PC-3 (cell line): Measurements from ENCODE around the gene RETREG1. TPM values are rescaled to one million over a fixed set of nuclear protein-coding genes. Genes with fewer than 3 reads are reported as not detected.
A peak's percentile ranks its signal among the peaks of the same experiment; 100 is the strongest.

ENCODE experiments used
- ATAC-seq: fragments of 200-7000 bp; cut with Tn5 transposase; 2 replicates; pipeline ENCODE4 v1.9.1; 2020; ENCODE audit warnings: mild to moderate bottlenecking, moderate library complexity
- BruUV-seq: library from RNA; stranded (reverse); fragments of 400-500 nt; replicated peaks from 2 replicates; lab custom pipeline; 2021; lab: Mats Ljungman, UMichigan
- CTCF ChIA-PET: fragments of 300-600 bp; sonication (Branson Sonifier 250); formaldehyde crosslinking; loops from one replicate; lab custom pipeline; 2022; ENCODE audit warnings: antibody characterized with exemption; lab: Charles Lee
- POLR2A ChIA-PET: fragments of 300-600 bp; sonication (Branson Sonifier 250); formaldehyde crosslinking; loops from one replicate; lab custom pipeline; 2022; ENCODE audit warnings: antibody characterized with exemption; ENCODE audit not compliant: unreplicated experiment; lab: Charles Lee
- DNase-seq: peaks from one replicate; pipeline ENCODE4 v3.0.0-alpha.2; 2015
- H2AFZ ChIP-seq: fragments of 300-600 bp; sonication (generic); 2 replicates; pipeline ENCODE4 v1.6.0; 2016; ENCODE audit warnings: antibody characterized with exemption, low read length
- H3F3A ChIP-seq: fragments of 300-600 bp; sonication (generic); one replicate; pipeline ENCODE4 v1.6.0; 2017; ENCODE audit warnings: antibody characterized with exemption, low read length, control low read depth, mild to moderate bottlenecking; ENCODE audit not compliant: unreplicated experiment
- H3K27ac ChIP-seq: fragments of 300-600 bp; sonication (generic); 2 replicates; pipeline ENCODE4 v1.5.1; 2016; ENCODE audit warnings: mild to moderate bottlenecking, low read length
- H3K27me3 ChIP-seq: fragments of 300-600 bp; sonication (generic); 2 replicates; pipeline ENCODE4 v1.6.1; 2016; ENCODE audit warnings: low read length, mixed read lengths
- H3K36me3 ChIP-seq: fragments of 300-600 bp; sonication (generic); 2 replicates; pipeline ENCODE4 v1.6.1; 2016; ENCODE audit warnings: low read depth, mixed run types, low read length, mixed read lengths
- H3K4me1 ChIP-seq: fragments of 300-600 bp; sonication (generic); 2 replicates; pipeline ENCODE4 v1.5.1; 2016; ENCODE audit warnings: low read length; ENCODE audit not compliant: insufficient read depth
- H3K4me2 ChIP-seq: fragments of 300-600 bp; sonication (generic); 2 replicates; pipeline ENCODE4 v1.6.0; 2016; ENCODE audit warnings: low read length
- H3K4me3 ChIP-seq: fragments of 300-600 bp; sonication (generic); 2 replicates; pipeline ENCODE4 v1.5.1; 2016; ENCODE audit warnings: mild to moderate bottlenecking, low read length, mixed read lengths
- H3K79me2 ChIP-seq: fragments of 300-600 bp; sonication (generic); 2 replicates; pipeline ENCODE4 v1.6.1; 2017; ENCODE audit warnings: low read length, mixed read lengths
- H3K9ac ChIP-seq: fragments of 300-600 bp; sonication (generic); 2 replicates; pipeline ENCODE4 v1.6.0; 2016; ENCODE audit warnings: mild to moderate bottlenecking, low read length
- H3K9me2 ChIP-seq: fragments of 300-600 bp; sonication (generic); replicated peaks from 2 replicates; pipeline ENCODE4 v1.6.1; 2016; ENCODE audit warnings: mixed run types, low read length, mixed read lengths
- H3K9me3 ChIP-seq: fragments of 300-600 bp; sonication (generic); 2 replicates; pipeline ENCODE4 v1.6.1; 2016; ENCODE audit warnings: low read length, mixed read lengths
- H4K20me1 ChIP-seq: fragments of 300-600 bp; sonication (generic); 2 replicates; pipeline ENCODE4 v1.6.1; 2016; ENCODE audit warnings: low read length, mixed read lengths
- EZH2 ChIP-seq: fragments of 300-600 bp; sonication (generic); IDR thresholded peaks from one replicate; pipeline ENCODE4 v1.6.1; 2017; ENCODE audit warnings: antibody characterized with exemption, mild to moderate bottlenecking, low read length; ENCODE audit not compliant: unreplicated experiment
- EZH2phosphoT487 ChIP-seq: fragments of 300-600 bp; sonication (generic); IDR thresholded peaks from 2 replicates; pipeline ENCODE4 v1.6.1; 2018; ENCODE audit warnings: mild to moderate bottlenecking, antibody characterized with exemption, low read length, borderline replicate concordance
- intact Hi-C: fragments of 100-400 bp; cut with micrococcal nuclease; formaldehyde crosslinking; loops from 2 replicates; pipeline ENCODE4 v1.9.0; 2023
- total RNA-seq: library from RNA; depleted of rRNA; stranded (reverse); fragments of >200 nt; gene quantifications from 2 replicates; pipeline ENCODE4 v1.2.3, GENCODE V29; 2014
- TF ChIP-seq, protein P1 (sequence below): fragments of 300-600 bp; sonication (generic); conservative IDR thresholded peaks from 2 replicates; pipeline ENCODE4 v1.5.1; 2017; ENCODE audit warnings: antibody characterized with exemption, low read depth, mild to moderate bottlenecking, low read length

The RETREG1 gene
- total RNA-seq, 1 experiment from 2014 or later, result 1.7 TPM

DNA sequence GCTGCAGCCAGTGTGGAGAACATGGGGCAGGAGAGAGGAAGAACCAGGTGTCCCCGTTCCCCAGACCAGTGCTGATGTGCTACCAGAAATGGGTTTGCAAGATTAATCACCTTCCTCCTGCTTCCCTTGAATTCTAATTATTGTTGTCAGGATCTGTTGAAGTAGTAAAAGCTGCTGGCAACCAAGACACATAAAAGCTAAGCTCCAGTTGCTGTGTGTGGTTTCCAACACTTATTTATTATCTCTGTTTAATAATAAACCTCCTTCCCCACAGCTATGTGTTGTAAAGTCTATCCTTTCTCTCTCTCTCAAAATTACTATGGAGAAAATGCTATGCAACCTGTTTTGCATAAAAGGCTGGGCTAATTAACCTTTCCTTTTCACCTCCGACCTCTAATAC, 2.3 kb upstream of the RETREG1 start:
- CTCF ChIA-PET, result no interaction called here
- no peak overlapping the region for H3K9ac ChIP-seq
- no peaks in the 10 kb centered on the region for H3K36me3 ChIP-seq
- H3K79me2 ChIP-seq, result no peaks in the 10 kb centered on the region
- peaks cover 51% of the 10 kb centered on the region for H3K27me3 ChIP-seq
- H4K20me1 ChIP-seq, result no peaks in the 10 kb centered on the region
- no peak overlapping the region for H3K4me2 ChIP-seq
- ATAC-seq (no peak), DNase-seq (no peak)
- POLR2A ChIA-PET, result no interaction called here
- H3K27ac ChIP-seq, result no peak overlapping the region
- no peaks in the 10 kb centered on the region for H3K9me2 ChIP-seq
- H3K4me3 ChIP-seq, result no peak overlapping the region
- H2AFZ ChIP-seq, result no peak overlapping the region
- no peaks in the 10 kb centered on the region for H3K9me3 ChIP-seq
- no peaks in the 10 kb centered on the region for H3F3A ChIP-seq
- TF ChIP-seq, protein P1, sequence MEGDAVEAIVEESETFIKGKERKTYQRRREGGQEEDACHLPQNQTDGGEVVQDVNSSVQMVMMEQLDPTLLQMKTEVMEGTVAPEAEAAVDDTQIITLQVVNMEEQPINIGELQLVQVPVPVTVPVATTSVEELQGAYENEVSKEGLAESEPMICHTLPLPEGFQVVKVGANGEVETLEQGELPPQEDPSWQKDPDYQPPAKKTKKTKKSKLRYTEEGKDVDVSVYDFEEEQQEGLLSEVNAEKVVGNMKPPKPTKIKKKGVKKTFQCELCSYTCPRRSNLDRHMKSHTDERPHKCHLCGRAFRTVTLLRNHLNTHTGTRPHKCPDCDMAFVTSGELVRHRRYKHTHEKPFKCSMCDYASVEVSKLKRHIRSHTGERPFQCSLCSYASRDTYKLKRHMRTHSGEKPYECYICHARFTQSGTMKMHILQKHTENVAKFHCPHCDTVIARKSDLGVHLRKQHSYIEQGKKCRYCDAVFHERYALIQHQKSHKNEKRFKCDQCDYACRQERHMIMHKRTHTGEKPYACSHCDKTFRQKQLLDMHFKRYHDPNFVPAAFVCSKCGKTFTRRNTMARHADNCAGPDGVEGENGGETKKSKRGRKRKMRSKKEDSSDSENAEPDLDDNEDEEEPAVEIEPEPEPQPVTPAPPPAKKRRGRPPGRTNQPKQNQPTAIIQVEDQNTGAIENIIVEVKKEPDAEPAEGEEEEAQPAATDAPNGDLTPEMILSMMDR, result no peak
- no peak for TF ChIP-seq EZH2
- TF ChIP-seq EZH2phosphoT487, result no peak
- H3K4me1 ChIP-seq, result peaks cover 13% of the 10 kb centered on the region; the same call in 1 of the 2 replicates
- intact Hi-C loops, result no loop called here
- no TSS peak for BruUV-seq

DNA sequence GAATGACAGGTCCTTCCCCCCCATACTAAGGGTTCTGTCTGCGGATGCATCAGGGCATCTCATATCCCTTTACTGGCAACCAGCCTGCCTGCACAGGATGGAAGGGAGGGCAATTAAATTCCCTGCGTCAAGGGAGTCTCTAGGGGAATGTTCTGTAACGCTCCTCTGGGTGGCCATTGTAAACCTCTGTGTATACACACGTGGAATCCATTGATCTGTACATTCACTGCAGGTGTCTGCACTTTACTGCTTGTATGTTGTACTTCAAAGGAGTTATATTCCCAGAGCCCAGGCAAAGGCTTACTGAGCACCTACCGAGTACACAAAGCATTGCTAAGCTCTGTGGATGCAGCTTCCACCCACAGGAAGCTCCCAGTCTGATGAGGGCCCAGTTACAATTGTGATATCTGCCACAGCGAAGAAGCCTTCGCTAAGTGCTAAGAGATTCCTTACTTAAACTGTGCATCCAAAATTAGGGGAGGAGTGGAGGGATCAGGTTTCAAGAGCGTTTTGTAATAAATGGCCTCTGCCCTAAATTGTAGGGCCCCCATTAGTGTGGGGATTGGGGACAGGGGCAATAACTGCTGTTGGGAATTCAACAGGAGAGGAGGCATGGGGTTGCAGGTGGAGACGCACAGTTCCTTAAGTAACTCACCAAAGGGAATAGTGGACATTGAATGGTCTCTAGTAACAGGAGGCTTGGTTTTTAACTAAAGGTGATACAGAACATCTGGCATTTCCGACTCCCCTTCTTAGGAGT, 1.5 kb upstream of the RETREG1 start:
- Histone ChIP-seq H2AFZ (no peak overlapping the region), H3K9me2 (no peaks in the 10 kb centered on the region), H3K9ac (no peak overlapping the region), H3K4me1 (peaks cover 13% of the 10 kb centered on the region; the same call in 1 of the 2 replicates), H3K36me3 (no peaks in the 10 kb centered on the region), H3K4me3 (no peak overlapping the region), H3K9me3 (no peaks in the 10 kb centered on the region), H3K79me2 (no peaks in the 10 kb centered on the region), H3K27me3 (peaks cover 51% of the 10 kb centered on the region), H4K20me1 (no peaks in the 10 kb centered on the region), H3F3A (no peaks in the 10 kb centered on the region), H3K4me2 (no peak overlapping the region), H3K27ac (no peak overlapping the region)
- ATAC-seq (no peak), DNase-seq (no peak)
- intact Hi-C loops, result no loop called here
- no TSS peak for BruUV-seq
- TF ChIP-seq EZH2phosphoT487 (no peak), EZH2 (no peak)
- TF ChIP-seq, protein P1, result no peak
- ChIA-PET CTCF (no interaction called here), POLR2A (no interaction called here)

DNA sequence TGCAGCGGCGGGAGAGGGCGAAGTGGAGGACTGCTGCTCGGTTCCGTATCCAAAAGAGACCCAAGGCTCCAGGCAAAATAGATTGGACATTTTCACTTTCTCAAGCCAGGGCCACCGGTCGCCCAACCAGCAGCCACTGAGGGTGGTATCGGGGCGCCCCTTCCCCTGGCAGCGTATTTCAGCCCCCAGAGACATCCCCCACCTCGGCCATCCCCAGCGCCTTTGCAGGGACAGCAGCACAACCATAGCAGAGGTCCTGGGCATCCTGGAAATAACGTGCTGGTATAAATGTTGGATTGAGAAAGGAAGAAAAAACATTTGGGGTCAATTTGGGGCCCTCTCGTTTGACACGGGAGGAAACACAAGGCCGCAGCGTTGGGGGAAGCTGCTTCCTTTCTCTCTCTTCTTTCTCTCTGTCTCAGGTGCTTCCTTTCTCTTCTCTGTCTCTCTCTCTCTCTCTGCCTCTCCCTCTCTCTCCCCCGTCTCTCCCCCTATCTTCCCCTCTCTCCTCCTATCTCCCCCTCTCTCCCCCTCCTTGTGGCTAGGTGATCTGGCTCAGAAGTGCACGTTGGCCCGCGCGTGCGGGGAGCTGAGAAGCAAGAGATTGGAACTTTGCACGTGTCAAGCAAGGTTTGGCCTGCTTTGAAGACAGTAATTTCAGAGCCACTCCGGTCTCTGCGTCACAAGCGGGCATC, 624 bp upstream of the RETREG1 start:
- Histone ChIP-seq H3K27me3 (peaks cover 49% of the 10 kb centered on the region), H3F3A (no peaks in the 10 kb centered on the region), H4K20me1 (no peaks in the 10 kb centered on the region), H3K9ac (no peak overlapping the region), H3K9me3 (no peaks in the 10 kb centered on the region), H3K9me2 (no peaks in the 10 kb centered on the region), H3K27ac (no peak overlapping the region), H3K36me3 (no peaks in the 10 kb centered on the region), H3K4me1 (peaks cover 13% of the 10 kb centered on the region; the same call in 1 of the 2 replicates), H2AFZ (peak overlapping the region; percentile 88), H3K4me3 (peak overlapping the region; percentile 75), H3K79me2 (no peaks in the 10 kb centered on the region), H3K4me2 (peak overlapping the region; percentile 95)
- no peak for ATAC-seq
- intact Hi-C loops, result no loop called here
- DNase-seq, result no peak
- ChIA-PET POLR2A (no interaction called here), CTCF (no interaction called here)
- TF ChIP-seq, protein P1, result no peak
- no peak for TF ChIP-seq EZH2phosphoT487
- TF ChIP-seq EZH2, result no peak
- BruUV-seq, result no TSS peak
